Cerebellar nuclear complex (tissue), 1 donor: ENCODE measurements around the gene TUBE1.
"Not testable (repeated sequence)": the region's sequence is repeated elsewhere in the genome, so short reads cannot be mapped to it uniquely, and the experiment has no call there.

ENCODE experiments used
- DNase-seq, 2 experiments: peaks; one replicate each; lab custom pipeline; 2025; lab: John Stamatoyannopoulos, UW

The TUBE1 gene, protein sequence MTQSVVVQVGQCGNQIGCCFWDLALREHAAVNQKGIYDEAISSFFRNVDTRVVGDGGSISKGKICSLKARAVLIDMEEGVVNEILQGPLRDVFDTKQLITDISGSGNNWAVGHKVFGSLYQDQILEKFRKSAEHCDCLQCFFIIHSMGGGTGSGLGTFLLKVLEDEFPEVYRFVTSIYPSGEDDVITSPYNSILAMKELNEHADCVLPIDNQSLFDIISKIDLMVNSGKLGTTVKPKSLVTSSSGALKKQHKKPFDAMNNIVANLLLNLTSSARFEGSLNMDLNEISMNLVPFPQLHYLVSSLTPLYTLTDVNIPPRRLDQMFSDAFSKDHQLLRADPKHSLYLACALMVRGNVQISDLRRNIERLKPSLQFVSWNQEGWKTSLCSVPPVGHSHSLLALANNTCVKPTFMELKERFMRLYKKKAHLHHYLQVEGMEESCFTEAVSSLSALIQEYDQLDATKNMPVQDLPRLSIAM

DNA sequence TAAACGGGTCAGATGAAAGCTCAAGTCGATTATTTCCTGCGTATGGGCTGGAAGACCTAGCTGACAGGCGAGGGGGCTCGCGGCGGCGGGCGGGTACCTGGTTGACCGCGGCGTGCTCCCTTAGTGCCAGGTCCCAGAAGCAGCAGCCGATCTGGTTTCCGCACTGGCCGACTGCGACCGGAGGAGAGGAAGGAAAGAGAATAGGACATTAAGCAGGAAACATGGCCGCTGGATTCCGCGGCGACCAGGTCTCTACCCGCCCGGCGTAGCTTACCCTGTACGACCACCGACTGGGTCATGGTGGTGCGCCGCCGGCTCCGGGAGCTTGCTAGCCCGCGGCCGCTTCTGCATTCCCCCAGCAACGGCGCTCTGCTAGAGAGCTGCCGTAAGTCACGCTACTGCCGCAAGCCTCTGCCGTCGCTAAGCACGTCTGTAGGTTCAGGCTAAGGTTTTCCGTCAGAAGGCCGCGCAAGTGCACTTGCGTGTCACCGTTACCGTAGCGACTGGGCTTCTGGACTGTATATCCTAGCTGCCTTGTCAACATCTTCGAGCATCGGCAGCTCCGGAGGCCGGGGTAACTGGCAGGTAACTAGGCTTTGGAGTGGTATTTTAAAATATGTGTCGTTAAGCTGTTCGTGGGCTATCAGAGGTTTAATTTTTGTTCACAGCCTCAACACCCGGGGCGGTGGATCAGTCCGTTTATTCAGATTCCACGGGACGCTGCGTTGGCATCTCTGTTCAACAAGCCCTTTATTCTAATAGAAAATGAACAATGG lies at the start of gene TUBE1, which contains the start of gene FAM229B:
TUBE1 (minus strand) TSS at position 347 of the 776 bp plus-strand sequence; CDS start at position 299, 48 bp downstream.
FAM229B (plus strand) TSS at position 456 of the 776 bp plus-strand sequence. CDS start 11,693 bp downstream, outside the sequence.
- DNase-seq: peak; percentile 83 to 89

DNA sequence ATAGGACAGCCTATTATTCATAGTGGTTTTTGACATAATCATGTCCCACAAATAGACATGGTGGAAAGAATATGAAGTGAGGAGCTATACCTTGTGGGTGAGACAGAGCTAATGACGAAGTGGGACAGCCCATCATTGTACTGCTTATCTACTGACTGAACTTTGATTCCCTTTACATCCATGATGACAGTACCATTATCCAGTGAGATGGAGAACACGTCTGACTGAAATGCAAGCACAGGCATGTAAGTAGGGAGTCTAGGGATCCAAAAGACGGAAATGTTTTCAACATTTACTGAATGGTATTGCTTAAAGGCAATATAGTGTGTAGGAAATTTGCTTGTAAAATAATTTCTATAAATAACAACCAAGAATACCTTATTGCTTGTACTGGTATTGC lies 43.6 kb upstream of the TUBE1 start:
- no peak for DNase-seq

DNA sequence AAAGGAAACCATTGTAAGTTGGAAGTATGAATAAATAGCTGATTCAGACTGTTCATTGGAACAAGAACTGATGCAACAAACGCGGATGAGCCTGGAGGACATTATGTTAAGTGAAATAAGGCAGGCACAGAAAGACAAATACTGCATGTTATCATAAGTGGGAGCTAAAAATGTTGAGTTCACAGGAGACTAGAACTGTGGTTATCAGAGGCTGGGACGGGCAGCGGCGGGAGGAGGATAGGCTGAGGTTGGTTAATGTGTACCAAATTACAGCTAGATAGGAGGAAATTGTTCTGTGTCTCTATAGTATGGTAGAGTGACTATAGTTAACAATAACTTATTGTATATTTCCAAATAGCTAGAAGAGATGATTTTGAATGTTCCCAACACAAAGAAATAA lies 40.9 kb upstream of the TUBE1 start:
- DNase-seq: no peak

DNA sequence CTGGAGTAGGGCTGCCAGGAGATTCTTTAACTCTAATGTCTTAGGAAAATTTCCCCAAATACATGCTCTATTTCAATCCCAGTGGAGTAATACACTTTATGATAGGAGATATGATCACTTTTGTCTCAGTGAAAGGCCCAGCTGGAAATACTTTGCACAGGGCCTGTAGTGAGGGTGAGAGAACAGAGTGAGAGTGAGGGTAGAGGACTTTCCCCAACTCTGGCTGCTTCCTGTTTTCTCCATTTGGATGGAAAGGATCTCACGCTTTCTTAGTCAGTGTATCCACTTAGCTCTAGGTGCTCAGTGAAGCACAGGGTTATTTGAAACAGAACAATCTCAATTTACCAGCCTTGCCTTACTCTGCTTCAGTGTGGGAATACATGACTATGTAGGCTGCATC lies 36.7 kb upstream of the TUBE1 start:
- DNase-seq: no peak

DNA sequence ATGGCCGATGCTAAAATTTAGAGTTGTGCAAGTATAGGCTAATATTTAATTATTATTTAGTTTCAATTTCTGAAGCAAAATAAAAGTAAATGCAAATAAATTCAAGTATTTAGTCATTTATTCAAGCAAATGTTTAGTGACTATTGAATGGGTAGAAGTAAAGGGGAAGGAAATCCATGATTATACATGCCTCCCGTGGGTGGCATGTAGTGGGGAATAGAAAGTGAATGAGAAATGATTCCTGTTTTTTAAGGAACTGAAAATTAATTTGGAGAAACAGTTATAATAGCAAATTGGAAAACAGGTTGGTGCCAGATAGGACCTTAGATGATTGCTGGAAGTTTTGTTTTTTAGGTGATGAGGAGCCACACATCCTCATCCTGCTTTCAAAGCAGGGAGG lies 35.5 kb upstream of the TUBE1 start:
- DNase-seq: no peak

DNA sequence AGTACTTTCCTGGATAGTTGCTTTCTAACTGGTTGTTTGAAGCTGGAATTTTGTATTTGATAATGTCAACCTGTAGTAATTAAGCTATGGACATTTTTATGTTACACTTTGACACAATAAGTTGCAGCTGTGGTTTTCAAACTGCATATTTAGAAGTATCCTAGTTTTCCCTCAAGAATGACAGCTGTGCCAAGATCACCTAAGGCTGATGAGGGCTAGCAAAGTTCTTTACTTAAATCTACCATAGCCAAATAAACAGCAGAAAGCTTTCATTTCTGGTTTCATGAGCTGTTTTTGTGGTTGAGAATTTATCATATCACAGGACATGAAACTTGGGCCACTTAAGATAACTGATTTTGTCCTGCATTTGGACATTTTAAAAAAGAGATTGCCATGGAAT lies 30.8 kb upstream of the TUBE1 start:
- no peak for DNase-seq

DNA sequence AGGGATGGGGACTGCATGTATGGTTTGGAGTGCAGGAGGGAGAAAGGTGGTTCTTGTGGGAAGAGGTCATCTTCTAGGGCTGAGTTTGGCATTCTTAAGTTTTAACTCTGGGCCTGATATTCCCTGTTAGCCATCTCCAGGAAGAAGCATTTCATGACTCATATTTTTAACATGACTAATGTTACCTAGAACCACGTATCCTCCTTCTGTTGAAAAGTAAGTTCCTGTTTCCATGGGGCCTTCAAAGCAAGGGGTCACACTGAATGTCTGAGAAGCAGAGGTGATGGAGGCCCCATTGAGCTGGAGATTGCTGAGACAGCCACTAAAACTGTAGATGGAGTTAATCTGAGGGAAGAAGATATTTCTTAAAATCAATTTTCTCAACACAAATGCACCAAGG lies 30.3 kb upstream of the TUBE1 start:
- no peak for DNase-seq

DNA sequence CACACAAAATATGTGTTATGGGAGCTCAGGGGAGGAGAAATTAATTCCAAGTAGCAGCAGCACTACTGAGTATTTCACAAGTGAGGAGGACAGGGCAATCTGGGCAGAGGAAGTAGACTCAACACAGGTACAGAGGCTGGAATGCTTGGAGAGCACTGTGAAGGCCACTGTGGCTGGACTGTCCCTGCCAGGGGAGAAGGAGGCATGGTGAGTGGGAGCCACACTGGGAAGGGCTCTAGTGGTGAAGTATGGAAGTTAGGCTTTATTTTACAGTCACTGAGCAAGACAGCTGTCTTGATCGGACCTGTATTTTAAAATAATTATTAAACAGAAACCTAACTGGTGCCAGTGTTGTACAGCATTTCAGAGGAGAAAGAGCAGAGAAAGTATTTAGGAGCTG lies 28.9 kb upstream of the TUBE1 start:
- DNase-seq: no peak

DNA sequence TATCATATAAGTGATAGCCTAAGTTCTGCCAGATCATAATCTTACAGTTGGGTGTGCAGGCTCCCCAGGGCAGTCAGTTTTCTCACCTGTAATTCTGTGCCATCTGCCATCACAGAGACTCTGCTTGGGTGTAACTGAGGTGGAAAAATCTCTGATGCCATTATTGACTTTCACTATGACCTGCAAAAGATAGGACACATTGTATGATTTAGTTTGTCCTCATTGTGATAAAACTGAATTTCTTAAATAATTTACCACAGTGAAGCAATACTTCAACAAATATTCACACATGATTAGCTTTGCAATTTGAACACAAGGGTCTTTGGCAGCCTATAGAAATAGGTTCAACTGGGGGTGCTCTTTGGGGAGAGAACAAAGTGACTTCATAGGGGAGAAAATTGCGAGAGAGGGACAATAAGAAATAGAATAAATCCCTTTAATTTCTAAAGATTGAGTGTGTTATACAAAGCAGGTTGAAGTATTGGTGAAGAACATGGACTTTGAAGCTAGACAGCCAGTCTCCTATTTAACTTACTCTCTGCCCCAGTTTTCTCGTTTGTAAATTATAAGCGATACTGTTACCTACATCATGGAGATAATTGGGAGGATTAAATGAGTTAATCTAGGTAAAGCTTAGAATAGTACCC lies 27.4 kb upstream of the TUBE1 start:
- DNase-seq: no peak

DNA sequence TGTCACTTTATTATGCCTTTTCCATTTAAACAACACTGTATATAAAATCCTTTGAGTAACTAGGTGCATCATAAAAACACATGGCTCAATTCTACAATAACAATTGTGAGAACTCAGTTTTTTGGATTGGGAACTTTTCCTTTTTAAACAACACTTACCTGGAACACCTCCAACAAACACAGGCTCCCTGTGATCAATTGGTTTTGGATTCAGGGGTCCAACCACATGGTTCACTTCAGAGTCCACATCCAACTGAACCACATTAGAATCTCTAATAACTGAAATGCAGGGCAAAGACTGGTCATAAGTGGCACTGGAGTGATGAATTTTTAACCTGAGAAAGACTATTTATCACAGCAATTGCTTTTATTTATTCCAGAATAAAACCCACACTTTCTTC lies 26.6 kb upstream of the TUBE1 start:
- DNase-seq: no peak

DNA sequence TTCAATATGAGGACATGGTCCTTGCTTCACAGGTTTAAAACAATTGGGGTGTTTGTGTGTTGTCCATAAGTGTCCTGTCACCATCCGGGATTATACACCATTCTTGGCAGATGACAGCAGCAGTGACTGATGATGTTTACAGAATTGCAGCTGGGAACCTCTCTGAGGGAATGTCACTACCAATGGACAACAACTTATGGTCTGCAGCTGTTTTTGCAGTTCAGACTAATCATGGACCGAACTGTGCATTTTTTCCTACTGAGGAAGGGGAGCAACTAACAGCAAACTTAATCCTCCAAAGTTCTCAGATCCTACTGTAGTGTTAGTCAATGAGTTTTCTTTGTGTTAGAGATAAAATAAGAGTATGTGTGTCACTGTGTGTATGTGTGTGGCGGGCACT lies 26.1 kb upstream of the TUBE1 start:
- no peak for DNase-seq

DNA sequence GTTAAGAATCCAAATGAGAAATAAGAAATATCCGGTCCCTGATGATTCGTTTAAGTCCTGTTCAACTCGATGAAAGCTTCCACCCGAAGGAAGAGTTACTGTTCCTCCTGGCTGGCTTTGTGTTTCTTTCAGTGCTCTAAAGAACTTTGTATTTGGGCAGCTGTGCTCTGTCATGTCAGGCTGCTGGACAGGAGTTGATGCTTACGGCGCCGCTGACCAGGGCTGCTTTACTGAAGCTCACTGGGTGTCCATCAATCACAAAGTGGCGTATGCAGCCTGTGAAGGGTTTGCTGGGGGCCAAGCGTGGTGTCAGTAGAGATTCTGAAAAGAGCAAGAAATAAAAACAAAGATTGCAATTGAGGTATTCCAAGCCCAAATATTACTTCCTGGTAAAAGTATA lies 22.0 kb upstream of the TUBE1 start:
- DNase-seq: no peak

DNA sequence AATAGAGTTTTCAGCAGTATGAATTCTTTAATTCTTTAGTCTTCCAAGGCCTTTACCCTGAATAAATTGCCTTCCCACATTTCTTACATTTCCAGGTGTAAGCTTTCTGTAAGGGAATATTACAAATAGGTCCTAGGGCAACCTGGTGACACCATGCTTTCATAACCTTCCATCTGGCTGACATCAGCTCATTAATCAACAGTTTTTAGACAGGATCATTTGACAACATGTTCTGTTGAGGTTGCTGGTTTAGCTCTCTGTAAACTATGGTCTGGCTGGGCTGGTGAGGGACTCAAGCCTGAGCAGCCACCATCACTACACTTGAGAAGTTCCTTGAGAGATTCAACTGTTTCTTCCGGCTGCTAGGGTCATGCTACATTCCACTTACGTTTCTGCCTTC lies 19.3 kb upstream of the TUBE1 start:
- DNase-seq: no peak

DNA sequence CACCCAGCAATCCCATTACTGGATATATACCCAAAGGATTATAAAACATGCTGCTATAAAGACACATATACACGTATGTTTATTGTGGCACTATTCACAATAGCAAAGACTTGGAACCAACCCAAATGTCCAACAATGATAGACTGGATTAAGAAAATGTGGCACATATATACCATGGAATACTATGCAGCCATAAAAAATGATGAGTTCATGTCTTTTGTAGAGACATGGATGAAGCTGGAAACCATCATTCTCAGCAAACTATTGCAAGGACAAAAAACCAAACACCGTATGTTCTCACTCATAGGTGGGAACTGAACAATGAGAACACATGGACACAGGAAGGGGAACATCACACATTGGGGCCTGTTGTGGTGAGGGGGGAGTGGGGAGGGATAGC lies 18.7 kb upstream of the TUBE1 start:
- DNase-seq: not testable (repeated sequence)

DNA sequence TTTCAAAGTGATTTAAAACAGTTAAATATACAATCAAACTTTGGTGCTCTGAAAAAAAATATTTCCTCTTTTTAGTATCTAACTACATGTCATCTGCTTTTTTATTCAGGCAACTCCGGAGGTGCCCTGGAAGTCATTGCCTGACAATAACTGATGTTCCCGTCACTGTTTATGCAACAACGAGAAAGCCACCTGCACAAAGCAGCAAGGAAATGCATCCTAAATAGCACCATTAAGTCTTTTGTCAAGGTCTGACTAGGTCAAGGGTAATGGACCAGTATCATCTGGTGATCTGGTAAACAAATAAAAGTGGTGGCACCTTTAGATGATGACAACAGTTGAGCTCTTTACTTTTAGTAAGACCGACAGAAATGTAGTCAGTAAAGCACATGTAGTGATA lies 13.3 kb upstream of the TUBE1 start:
- no peak for DNase-seq

DNA sequence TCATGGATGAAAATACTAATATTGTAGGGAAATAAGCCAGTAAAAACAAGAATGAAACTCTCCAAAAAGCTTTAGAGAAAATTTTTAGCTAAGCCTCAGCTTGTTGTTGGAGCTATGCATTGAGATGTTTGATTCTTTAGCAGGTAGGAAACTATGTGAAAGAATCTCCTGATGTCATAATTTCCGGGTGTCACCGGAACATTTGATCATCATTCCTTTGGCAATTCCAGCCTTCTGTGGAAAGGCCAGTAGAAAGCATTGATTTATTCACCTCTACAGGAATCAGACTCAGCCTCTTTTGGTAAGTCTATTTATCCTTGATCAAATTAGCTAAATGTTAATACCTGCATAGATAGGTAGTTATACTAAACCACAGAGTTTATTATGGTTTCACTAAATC lies 9.6 kb upstream of the TUBE1 start:
- DNase-seq: no peak

DNA sequence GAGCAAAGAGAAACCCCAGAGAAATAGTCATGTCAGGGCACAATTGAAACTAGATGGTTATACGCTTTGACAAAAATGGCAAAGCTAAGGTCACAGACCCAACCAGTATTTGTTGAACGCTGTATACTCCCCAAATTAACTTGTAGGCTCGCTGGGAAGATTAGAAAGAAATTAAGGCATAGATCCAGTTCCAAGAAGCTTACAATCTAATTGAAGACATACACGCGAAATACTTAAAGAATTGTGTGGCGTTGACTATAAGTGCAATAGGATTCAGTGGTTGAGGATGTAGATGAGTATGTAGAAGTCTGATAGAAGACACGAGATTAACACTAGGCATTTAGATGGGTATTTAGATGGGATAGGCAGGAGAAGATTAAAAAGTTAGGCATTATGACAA lies 634 bp upstream of the TUBE1 start:
- DNase-seq: no peak

DNA sequence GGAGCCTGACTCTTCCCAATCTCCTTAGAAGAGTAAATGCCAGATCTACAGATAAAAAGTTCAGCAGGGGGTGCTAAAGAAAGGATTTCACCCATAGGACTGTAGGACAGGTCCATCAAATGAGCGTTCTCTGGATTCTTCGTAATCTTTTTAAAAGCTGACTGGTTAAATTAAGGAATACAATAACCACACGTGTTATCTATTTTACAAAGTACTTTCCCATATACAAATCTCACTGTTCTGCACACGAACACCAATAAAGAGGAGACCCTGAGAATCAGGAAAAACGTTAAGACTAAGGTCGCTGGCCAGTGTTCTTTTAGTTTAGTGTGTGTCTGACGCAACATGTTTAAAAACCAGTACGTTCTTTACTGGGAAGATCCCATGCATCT lies 542 bp downstream of the TUBE1 start:
- DNase-seq: peak in 1 of 2 experiments; percentile 18

DNA sequence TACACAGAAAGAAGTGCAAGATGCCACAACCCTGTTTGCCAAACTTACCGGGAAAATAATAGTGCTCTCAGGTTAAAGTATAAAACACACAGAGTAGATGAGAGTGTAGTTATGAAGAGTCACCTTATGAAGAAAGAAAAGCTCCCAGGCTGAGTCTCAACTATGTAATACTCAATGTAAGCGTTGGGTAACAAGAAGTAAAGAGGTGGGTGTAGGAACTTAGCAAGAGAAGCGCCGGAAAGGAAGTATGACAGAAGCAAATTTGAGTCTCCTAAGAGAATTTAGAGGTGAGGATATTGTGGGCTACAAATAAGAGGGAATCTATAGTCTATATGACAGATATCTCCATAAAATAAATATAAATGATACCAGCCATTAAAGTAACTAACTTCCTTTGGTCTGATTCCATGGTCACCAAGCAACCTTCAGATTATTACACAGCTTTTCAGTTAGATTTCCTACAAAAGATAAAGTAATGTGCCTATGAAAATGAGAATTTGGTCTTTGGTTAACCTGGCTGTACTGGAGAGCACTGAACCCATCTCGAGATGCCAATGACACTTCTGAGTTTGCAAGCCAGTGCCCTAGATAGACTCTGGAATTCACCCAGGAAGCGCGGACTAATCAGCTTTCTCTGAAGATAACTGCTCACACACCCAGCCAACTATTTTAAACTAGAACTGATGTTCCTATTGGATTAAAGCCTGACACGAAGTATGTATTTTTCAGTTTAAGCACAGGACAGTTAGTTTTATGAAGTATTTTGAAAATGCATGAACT lies 1.8 kb downstream of the TUBE1 start:
- no peak for DNase-seq

DNA sequence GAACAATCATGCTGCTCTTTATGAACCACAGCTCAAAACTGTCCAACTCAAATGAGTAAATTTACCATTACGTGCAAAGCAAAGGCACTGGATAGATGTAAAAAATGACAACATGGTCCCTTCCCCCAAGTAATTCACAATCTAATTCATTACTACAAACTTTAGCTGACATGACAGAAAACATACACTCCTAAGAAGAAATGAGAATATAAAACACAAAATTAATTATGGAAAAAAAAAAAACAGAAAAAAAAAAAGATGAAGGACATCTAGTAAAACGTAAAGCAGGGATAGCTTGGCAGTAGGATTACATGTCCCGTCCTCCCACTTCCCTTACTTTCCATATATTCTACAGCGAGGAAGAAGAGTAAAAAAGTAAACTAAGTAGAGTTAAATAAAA lies 5.7 kb downstream of the TUBE1 start:
- DNase-seq: no peak

DNA sequence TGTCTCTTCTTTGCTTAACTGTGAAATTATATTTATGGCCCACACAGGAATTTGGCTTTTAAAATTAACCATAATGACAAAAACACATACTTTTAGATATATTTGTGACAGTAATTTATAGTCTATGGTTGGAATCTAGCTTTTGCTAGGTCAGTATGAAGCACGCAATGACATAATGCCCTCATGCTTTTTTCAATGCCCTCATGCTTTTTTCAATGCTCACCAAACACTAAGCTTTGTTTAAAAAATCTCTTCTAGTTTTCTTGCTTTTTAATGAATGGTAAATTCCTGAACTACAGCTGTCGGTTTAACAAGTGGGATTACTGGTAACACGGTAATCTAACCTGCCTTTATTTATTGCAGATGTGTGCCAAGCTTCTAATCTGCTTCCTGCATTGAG lies 20.7 kb downstream of the TUBE1 start:
- DNase-seq: no peak

DNA sequence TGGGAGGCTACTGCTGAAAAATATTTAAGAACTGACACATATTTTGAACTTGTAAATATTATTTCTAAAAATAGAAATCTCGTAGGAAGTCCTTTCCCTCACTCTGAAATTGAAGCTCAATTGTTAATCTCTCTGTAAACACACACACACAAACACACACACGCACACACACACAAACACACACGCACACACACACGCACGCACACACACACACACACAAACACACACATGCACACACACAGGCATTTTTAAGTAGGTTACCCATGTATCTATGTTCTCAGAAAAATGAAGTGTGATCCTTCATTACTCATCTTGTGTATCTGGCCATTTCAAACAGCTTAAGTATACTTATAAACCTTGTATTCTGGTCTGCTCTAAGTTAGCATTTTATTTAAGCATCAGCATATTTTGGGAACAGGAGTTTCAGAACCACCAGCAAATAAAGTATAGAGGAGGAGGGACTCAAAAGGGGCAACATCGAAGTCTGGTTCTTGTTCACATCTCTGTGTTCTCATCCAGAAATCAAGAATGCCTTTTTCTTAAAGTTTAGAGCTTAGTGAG lies 21.8 kb downstream of the TUBE1 start:
- DNase-seq: no peak
